ENCODE results near the gene DCD. TPM values are rescaled to one million over a fixed set of nuclear protein-coding genes. Genes with fewer than 3 reads are reported as not detected.

Gene DCD
- total RNA-seq, 1 experiment from 2014 or later, result not detected

GRCh38 chr12:54629925-54630324, 18.2 kb downstream of the DCD start:
- H2BK120ac ChIP-seq (ENCODE audit: low read depth, low read length, poor library complexity, severe bottlenecking), result no peak overlapping the region
- H3K9ac ChIP-seq (ENCODE audit: extremely low read depth, insufficient read length, low read length), result no peak overlapping the region
- H3K4ac ChIP-seq (ENCODE audit: low read depth, low read length), result no peak overlapping the region
- H3K18ac ChIP-seq (ENCODE audit: insufficient read length, low read depth, low read length), result no peak overlapping the region
- no peak overlapping the region for H2BK20ac ChIP-seq (ENCODE audit: low read depth, low read length, poor library complexity, severe bottlenecking)
- no peak overlapping the region for H3K23ac ChIP-seq (ENCODE audit: insufficient read length, low read depth, low read length)
- no peak overlapping the region for H2BK15ac ChIP-seq (ENCODE audit: low read depth, low read length)
- no peaks in the 10 kb centered on the region for H3K23me2 ChIP-seq (ENCODE audit: insufficient read length, low read depth, low read length, poor library complexity, severe bottlenecking)
- Mint-ChIP-seq H3K9me3 (peaks cover 21 to 30% of the 10 kb centered on the region in 2 experiments), H3K4me3 (no peak overlapping the region), H3K36me3 (ENCODE audit: insufficient read depth in 1 of 3, low read depth in 3 of 3) (peaks cover 9 to 16% (median 13%) of the 10 kb centered on the region in 3 experiments; a peak in 6 of 7 replicates), H3K27me3 (ENCODE audit: low read depth) (peaks cover 65% of the 10 kb centered on the region), H3K27ac (no peak overlapping the region), H3K4me1 (peaks cover 2 to 3% of the 10 kb centered on the region in 2 experiments; a peak in 2 of 4 replicates)
- no peak overlapping the region for H3K14ac ChIP-seq (ENCODE audit: insufficient read depth, low read length)
- no peaks in the 10 kb centered on the region for H3K9me3 ChIP-seq (ENCODE audit: control insufficient read depth, low read depth, low read length)
- peak; percentile 4 for DNase-seq
- no peak overlapping the region for H2BK12ac ChIP-seq (ENCODE audit: insufficient read length, low read depth, low read length)
- no peak overlapping the region for H3T11ph ChIP-seq (ENCODE audit: low read length)
- no peaks in the 10 kb centered on the region for H4K20me1 ChIP-seq (ENCODE audit: control insufficient read depth, insufficient read depth, insufficient read length)
- no peaks in the 10 kb centered on the region for H3K79me2 ChIP-seq (ENCODE audit: insufficient read depth, low read length)
- H3K56ac ChIP-seq (ENCODE audit: insufficient read length, low read depth, low read length), result no peak overlapping the region
- no CpG with 5 or more reads among the region's 2 CpGs for WGBS (ENCODE audit: extremely low coverage, insufficient read length, low lambda C conversion rate)
- no peaks in the 10 kb centered on the region for H3K27me3 ChIP-seq (ENCODE audit: insufficient read depth, low read length)
- no peak overlapping the region for H2AFZ ChIP-seq (ENCODE audit: low read length)
- no peak overlapping the region for H3K27ac ChIP-seq (ENCODE audit: insufficient read length, low read depth, low read length)
- H4K91ac ChIP-seq (ENCODE audit: insufficient read length, low read depth, low read length), result no peak overlapping the region
- no peak overlapping the region for H4K5ac ChIP-seq (ENCODE audit: insufficient read length, low read depth, low read length)
- H3K4me2 ChIP-seq (ENCODE audit: insufficient read depth, insufficient read length, low read length), result no peak overlapping the region
- H2BK5ac ChIP-seq (ENCODE audit: insufficient read length, low read length), result no peak overlapping the region
- no peak for TF ChIP-seq CTCF (conservative IDR thresholded peaks at IDR 0.05)
- H2AK5ac ChIP-seq (ENCODE audit: insufficient read length, low read length), result no peak overlapping the region
- no peaks in the 10 kb centered on the region for H3K4me1 ChIP-seq (ENCODE audit: insufficient read depth, low read length)
- H4K8ac ChIP-seq (replicated peaks; ENCODE audit: insufficient read length, low read depth, low read length), result no peak overlapping the region
- no peaks in the 10 kb centered on the region for H3K79me1 ChIP-seq (ENCODE audit: insufficient read depth, low read depth, low read length, poor library complexity, severe bottlenecking)
